GM10266 (cell line): ENCODE data around the gene ACSM2B.

Source experiments
- DNase-seq: peaks from one replicate; pipeline ENCODE4 v3.0.0; 2012; ENCODE audit errors: extremely low spot score
- TF ChIP-seq, protein P1 (sequence below): IDR thresholded peaks from 2 replicates; pipeline ENCODE4 v1.5.1; 2012; ENCODE audit warnings: mild to moderate bottlenecking, low read depth; ENCODE audit not compliant: control insufficient read depth, insufficient read depth; ENCODE audit errors: missing control alignments

Gene ACSM2B

DNA sequence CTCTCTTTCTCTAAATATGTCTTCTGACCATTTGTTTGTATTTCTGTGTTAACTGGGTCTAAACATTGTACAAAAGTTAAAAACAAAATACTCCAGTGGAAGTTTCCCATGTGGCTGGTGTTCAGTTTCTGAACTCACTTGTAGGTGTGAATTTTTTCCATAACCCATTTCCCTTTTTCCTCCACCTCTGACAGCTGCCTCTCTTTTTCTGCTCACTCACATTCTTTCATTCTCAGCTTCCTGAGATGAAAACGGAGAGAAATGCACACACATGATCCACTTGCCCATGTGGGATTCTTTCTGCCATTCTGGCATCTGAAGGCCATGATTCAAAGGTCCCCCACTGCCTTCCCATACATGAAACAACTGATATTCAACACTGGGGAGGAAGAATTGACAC, 41.1 kb upstream of the ACSM2B start:
- TF ChIP-seq, protein P1, sequence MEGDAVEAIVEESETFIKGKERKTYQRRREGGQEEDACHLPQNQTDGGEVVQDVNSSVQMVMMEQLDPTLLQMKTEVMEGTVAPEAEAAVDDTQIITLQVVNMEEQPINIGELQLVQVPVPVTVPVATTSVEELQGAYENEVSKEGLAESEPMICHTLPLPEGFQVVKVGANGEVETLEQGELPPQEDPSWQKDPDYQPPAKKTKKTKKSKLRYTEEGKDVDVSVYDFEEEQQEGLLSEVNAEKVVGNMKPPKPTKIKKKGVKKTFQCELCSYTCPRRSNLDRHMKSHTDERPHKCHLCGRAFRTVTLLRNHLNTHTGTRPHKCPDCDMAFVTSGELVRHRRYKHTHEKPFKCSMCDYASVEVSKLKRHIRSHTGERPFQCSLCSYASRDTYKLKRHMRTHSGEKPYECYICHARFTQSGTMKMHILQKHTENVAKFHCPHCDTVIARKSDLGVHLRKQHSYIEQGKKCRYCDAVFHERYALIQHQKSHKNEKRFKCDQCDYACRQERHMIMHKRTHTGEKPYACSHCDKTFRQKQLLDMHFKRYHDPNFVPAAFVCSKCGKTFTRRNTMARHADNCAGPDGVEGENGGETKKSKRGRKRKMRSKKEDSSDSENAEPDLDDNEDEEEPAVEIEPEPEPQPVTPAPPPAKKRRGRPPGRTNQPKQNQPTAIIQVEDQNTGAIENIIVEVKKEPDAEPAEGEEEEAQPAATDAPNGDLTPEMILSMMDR = no peak
- DNase-seq = no peak

DNA sequence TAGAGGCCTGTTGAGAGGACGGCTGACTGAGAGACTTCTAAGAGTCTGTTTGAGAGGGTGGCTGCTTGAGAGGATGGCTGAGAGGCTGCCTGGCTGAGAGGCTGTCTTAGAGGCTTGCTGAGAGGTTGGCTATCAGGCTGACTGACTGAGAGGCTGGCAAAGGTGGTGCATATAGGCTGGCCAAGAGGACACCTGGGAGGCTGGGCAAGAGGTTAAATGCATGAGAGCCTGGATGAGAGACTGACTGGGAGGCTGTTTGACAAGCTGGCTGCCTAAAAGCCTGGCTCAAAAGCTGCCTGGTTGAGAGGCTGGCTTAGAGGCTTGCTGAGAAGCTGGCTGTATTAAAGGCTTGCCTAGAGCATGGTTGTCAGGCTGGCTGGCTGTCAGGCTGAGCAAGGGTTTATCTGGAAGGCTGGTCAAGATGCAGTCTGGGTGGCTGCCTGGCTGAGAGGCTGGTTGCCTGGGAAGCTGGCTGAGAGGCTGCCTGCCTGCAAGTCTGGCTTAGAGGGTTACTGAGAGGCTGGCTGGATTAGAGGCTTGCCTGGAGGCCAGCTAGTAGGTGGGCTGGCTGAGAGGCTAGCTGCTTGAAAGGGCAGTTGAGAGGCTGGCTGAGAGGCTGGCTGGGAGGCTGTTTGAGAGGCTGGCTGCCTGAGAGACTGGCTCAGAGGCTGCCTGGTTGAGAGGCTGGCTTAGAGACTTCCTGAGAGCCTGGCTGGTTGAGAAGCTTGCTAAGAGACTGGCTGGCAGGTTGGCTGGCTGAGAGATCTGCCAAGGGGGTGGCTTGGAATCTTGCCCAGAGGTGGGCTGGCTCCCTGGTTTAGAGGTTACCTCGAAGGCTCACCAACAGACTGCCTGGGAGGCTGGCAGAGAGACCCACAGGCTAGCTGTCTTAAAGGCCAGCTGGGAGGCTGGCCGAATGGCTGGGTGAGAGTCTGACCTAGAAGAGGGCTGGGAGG, 38.3 kb upstream of the ACSM2B start:
- DNase-seq = no peak
- TF ChIP-seq, protein P1 = no peak

DNA sequence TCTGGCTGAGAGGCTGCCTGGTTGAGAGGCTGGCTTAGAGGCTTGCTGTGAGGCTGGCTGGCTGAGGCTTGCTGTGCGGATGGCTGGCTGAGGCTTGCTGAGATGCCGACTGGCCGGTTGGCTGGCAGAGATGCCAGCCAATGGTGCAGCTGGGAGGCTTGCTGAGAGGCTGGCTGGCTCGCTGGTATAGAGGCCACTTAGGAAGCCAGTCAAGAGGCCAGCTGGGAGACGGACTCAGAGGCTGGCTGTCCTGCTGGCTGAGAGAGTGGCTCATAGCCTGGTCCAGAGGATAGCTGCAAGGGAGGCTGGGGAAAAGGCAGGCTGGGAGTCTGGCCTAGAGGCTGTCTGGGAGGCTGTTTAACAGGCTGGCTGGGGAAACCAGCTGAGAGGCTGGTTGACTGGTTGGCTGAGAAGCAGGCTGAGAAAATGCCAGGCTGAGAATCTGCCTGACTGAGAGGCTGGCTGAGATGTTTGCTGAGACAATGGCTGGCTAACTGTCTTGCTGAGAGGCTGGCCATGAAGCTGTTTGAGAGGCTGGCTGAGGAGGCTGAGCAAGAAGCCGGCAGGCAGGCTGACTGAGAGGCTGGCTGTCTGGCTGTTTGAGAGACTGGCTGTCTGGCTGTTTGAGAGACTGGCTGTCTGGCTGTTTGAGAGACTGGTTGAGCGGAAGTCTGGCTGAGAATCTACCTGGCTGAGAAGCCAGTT, 37.5 kb upstream of the ACSM2B start:
- DNase-seq = no peak
- TF ChIP-seq, protein P1 = no peak

DNA sequence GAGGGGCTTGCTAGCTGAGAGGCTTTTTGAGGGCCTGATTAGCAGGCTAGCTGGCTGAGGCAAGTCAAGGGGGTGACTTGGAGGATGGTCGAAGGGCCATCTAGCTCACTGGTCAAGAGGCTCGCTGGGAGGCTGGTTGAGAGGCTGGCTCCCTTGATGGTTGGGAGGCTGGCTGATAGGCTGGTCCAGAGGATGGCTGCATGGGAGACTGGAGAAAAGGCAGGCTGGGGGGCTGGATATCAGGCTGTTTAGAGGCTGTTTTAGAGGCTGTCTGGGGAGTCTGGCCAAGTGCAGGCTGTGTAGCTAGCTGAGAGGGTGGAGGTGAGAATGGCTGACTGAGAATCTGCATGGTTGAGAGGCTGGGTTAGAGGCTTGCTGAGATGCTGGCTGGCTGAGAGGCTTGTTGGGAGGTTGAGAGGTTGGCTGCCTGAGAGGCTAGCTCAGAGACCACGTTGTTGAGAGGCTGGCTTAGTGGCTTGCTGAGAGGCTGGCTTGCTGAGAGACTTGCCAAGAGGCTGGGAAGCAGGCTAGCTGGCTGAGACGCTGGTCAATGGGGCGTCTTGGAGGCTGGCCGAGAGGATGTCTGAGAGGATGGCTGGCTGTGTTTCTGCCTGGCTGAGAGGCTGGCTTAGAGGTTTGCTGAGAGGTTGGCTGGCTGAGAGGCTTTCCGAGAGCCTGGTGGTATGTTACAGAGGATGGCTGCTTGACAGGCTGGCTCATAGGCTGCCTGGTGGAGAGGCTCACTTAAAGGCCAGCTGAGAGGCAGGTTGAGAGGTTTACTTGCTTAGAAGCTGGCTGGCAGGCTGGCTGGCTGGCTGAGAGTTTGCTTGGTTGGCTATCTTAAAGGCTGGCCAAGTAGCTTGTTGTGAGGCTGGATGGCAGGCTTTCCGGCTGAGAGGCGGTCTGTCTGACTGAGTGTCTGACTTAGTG, 36.6 kb upstream of the ACSM2B start:
- TF ChIP-seq, protein P1 = no peak
- DNase-seq = no peak

DNA sequence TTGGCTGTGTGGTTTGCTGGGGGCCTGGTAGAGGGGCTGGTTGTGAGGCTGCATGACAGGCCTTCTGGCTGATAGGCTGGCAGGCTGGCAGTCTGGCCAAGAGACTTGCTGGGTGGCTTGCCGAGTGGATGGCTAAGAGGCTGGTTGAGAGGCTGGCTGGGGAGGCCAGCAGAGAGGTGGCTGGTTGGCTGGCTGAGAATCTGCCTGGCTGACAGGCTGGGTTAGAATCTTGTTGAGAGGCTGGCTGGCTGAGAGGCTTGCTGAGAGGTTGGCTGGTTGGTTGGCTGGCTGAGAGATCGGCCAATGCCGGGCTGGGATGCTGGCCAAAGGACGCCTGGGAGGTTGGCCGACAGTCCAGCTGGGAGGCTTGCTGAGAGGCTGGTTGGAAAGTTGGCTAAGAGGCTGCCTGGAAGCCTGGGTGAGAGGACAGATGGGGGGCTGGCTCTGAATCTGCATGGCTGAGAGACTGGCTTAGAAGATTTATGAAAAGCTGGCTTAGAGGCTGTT, 35.9 kb upstream of the ACSM2B start:
- DNase-seq = no peak
- TF ChIP-seq, protein P1 = no peak

DNA sequence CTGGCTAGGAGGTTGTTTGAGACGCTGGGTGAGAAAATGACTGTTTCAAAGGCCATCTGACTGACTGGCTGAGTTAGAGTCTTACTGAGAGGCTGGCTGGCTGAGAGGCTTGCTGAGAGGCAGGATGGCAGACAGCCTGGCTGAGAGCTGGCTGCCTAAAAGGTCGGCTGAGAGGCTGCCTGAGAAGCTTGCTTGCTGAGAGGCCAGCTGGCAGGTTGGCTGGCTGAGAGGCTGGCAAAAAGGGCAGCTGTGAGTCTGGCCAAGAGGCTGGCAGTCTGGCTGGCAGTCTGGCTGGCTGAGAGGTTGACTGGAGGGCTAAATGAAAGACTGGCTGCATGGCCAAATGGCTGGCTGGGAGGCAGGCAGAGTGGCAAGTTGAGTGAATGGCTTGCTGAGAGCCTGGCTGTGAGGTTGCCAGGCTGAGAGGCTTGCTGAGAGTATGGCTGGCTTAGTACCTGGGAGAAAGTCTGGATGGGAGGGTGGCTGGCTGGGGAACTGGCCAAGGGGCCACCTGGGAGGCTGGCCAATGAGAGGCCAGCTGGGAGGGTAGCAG, 35.3 kb upstream of the ACSM2B start:
- DNase-seq = no peak

More for the DNA sequence above, 35.3 kb upstream of the ACSM2B start:
- TF ChIP-seq, protein P1 = no peak
